GM18499 (cell line): Measurements from ENCODE around the gene ANO10.

ENCODE experiments used
- ATAC-seq: cut with Tn5 transposase; IDR thresholded peaks from one replicate; pipeline ENCODE4 v1.9.1; 2021; ENCODE audit warnings: moderate number of reproducible peaks; ENCODE audit not compliant: insufficient read depth, unreplicated experiment

Gene ANO10

DNA sequence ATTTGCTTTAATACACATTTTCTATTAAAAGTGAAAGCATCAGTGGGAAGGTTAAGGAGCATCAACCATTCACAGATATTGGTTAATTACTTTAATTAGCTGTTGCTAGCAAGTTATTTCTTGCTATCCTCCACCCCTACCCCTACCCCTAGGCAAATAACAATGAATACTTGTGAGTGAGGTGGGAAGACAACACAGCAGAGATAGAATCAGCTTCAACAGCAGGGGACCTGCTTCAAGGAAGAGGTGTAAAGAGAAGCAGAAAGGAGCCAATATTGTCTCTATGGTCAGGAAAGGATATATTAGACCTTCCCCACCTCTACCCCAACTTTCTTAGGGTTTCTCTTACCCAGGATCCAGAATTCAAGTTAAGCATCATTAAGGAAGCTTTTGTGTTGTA lies 186.1 kb downstream of the ANO10 start:
- ATAC-seq, result no peak

DNA sequence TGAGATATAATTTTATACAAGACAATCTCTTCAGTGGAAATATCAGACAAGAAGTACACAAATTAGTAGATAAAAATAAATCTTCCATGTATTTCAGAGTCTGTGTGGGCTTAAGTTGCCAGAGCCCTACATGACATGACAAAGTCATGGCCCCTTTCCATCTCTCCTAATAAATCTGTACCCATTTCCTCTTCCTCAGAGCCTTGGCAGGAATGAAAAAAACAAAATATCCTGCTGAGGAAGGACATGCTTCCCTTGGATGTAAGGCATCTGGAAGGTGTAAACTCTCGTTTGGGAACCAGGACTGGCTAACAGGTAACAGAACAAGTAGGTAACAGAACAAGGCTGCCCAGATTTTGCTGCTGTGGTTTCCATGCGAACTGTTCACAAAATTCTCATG lies 187.4 kb downstream of the ANO10 start:
- no peak for ATAC-seq

DNA sequence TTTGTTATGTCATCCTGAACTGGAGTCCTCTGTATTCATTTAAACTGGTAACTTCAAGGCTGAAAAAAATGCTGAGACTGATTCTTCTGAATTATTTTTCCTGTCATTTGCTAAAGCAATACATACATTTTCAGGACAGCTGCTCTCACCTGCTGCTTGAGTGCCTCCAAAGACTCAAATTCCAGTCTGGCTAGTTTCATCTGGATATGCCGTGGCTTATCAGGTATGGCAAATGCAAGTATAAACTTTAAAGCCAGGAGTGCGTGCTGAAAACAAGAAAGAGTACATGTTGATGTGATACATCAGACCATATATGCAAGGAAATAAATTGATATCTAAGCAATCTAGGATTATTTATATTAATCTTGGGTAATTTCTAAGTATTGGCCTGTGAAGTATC lies 189.3 kb downstream of the ANO10 start:
- no peak for ATAC-seq

DNA sequence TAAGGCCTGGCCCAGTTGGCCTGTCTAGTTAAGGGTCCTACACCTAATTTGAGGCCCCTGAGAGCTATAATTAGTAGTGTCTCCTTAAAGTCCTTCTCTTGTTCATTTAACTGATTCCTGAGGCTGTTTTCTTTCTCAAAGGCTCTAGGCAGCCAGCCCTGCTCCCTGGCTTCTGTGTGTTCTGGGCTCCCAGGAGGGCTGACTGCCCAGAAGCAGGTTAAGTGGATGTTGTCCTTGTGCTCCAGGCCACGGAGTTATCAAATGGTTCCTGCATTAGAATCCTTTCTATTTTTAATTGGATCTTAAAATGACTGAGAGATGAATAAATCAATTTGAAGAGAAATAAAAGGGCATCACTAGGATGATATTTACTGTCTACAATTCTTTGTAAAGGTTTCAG lies 195.4 kb downstream of the ANO10 start:
- ATAC-seq, result no peak

DNA sequence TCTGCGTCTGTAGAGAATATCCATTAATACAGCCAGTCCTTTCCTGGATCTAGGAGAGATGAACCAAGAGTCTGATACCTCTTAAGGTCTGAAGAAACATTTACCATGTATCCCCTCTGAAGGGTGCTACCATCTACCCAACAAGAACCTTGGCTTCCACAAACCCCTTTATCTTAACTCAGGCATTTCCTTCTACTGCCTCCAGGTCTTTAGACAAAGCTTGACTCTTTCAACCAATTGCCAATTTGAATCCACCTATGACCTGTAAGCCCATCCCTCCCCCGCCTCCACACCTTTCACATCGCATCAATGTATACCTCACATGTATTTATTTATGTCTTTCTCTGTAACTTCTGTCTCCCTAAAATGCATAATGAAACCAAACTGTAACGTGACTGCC lies 196.0 kb downstream of the ANO10 start:
- ATAC-seq, result no peak

DNA sequence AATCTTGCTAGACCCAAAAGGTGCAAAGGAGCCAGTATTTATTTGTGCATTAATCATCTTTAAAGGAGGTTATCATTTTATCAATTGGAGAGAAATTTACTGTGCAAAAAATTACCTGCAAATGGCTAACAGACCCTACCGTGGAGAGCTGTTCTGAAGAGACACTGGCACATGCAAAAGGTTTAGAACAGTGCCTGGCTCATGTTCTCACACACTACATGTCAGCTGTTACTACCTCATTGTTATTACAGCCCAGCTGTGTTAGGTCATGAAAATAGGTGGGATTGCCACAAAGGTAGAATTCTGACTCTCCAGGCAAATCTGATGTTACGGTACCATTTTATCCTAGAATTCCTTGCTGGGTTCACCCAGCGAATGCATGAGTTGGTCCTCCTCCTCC lies 198.2 kb downstream of the ANO10 start:
- no peak for ATAC-seq

DNA sequence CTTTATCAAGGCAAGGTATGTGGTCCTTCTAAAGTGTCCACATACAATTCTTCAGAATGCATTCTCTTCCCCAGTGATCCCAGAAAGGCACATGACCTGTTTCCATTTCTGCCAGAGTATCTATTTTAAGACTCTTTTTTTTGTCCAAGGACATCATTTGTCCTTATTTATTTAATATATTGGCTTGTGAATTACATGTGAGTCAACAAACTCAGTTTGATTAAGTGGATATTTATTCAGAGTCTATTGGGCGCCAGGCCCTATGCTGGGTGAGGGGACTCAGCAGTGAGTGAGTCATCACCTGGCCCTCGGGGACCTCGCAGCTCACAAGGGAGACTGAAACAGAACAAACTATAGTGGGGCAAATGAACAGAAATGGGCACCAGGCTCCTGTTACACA lies 198.7 kb downstream of the ANO10 start:
- no peak for ATAC-seq

DNA sequence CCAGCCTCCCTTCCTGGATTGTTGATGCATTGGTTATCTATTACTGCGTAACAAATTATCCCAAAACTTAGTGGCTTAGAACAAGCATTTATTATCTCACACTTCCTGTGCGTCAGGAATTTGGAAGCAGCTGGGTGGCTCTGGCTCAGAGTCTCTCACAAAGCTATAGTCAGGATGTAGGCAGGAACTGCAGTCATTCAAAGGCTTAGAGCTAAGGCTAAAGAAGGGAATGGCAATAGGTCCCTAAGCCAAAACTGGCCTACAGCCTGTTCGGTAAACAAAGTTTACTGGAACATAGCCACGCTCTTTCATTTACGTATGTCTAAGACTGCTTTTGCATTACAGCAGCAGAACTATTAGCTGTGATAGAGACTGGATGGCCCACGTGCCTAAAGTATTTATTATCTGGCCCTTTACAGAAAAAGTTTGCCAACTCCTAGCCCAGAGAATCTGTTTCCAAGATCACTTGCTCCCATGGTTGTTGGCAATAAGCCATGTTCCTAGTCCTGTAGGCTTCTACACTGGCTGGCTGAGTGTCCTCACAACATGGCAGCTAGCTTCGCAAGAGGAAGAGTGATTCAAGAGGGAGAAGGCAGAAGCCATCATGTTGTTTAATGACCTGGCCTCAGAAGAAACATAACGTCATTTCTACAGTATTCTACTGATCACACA lies 203.1 kb downstream of the ANO10 start:
- ATAC-seq, result no peak

DNA sequence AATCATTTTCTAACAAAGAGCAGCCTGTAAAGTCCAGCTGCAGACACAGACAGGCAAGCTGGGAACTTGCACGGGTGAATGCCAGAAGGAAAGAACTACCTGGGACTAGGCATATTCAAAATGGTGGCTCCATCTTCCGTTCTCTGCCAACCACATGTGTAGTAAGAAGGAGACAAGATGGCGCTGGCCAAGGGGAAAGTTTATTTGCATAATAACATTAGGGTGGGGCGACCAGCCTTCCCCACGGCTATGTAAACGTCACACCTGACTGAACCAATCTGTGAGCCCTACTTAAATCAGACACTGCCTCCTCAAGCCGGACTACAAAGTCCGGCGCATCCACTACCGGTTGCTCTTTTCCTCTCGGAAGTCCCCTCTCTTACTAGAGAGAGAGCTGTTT lies 204.7 kb downstream of the ANO10 start:
- ATAC-seq, result no peak

DNA sequence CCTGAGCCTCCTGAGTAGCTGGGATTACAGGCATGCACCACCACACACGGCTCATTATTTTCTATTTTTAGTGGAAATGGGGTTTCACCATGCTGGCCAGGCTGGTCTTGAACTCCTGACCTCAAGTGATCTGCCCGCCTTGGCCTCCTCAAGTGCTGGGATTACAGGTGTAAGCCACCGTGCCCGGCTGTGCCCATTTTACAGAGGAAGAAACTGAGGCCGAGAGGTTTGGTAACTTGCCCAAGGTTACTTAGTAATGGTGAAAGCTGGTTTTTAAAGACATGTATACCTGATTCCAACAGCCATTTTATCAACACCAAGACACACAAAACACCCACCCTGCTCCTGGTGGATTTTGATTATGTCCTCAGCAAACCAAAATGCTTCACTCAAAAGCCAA lies 206.7 kb downstream of the ANO10 start:
- ATAC-seq, result no peak

DNA sequence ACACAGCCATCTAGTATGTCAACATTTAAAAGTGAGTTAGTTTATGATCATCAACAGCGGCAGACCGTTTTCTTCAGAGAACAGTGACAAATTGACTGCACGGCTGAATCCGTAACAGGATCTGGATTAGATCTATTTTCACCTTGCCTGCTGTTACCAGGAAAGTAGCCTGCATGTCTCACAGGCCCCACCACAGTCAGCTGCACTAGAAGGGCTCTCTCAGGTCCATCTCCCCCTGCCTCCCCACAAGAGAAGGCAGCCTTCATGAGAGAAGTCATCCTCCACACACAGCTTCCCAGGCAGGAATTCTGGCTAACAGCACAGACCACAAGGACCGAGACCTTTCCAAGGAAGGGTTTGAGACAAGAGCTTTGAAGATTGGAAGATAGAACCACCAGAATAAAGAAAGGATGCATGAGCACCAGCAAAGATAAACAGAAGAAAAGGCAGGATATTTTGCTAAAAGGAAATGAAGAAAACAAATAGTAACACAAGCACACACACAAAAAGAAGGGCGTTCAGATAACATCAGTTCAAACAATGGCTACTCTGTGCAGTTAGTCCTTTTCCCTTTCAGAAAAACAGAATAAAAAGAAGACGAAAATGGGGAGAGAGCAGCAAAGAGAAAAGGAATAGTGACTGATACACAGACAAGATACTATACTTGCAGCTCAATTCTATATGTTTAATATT lies 208.0 kb downstream of the ANO10 start:
- no peak for ATAC-seq

DNA sequence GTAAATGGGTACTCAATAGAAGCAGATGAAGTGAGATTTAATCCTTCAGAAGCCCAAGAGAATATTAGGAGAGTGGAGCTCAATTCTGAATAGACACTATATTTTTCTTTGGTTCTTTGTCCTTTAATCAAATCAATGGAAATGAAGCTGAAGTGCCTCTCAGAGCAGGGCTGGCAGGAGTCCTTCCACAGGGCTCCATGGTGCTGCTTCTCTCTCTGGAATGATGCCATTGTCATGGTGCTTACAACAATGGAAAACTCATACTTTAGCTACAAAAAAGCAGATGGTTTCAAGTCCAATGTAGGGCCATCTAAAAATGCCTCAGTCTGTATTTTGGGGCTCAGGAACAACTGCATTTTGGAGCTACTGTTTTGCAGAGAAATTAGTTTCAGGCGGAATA lies 210.4 kb downstream of the ANO10 start:
- ATAC-seq, result no peak

DNA sequence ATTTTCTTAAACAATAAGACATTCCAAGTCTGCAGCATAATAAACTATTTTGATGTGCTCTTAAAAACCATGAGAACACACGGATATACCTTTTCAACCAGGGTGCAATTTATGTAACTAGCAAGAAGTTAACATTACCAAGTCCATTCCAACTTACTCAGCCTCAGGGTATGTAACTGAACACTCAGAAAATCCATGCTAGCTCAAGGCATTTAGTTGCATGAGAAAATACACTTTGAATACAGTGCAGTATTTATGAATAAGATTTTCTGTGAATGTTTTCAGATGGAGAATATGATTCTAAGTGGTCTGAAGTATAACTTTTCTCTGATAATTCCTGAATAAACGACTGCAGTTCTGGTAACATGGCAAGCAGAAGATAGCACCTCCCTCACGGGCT lies 211.2 kb downstream of the ANO10 start:
- no peak for ATAC-seq

DNA sequence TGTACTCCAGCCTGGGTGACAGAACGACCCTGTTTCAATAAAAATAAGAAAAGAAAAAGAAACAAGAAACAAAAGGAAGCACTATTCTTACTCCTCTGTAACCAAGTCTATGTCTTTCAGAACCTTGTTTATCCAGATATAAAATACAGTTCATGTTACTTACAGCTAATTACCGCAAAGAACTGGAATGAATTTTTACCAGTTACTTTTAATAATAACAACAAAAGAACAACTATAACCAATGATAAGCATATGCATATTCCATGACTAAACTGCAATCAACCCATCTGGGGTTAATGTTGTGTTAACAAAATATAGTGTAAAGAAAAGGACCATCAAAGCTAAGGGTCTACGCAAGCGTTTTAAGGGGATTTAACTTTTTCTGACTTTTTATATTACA lies 212.3 kb downstream of the ANO10 start:
- no peak for ATAC-seq

DNA sequence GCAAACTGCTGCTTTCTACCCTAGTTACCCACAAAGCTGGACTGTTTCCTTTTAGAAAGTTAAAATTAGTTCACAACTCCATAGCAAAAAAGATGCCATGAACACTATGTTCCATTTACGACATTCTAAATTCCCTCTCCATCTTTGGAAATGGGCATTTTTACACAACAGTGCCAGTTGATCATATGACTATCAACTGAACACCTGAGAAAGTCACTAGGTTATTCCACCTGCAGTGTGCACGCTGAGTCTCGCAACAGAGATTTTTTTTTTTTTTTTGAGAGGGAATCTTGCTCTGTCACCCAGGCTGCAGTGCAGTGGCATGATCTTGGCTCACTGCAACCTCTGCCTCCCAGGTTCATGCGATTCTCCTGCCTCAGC lies 215.2 kb downstream of the ANO10 start:
- no peak for ATAC-seq

DNA sequence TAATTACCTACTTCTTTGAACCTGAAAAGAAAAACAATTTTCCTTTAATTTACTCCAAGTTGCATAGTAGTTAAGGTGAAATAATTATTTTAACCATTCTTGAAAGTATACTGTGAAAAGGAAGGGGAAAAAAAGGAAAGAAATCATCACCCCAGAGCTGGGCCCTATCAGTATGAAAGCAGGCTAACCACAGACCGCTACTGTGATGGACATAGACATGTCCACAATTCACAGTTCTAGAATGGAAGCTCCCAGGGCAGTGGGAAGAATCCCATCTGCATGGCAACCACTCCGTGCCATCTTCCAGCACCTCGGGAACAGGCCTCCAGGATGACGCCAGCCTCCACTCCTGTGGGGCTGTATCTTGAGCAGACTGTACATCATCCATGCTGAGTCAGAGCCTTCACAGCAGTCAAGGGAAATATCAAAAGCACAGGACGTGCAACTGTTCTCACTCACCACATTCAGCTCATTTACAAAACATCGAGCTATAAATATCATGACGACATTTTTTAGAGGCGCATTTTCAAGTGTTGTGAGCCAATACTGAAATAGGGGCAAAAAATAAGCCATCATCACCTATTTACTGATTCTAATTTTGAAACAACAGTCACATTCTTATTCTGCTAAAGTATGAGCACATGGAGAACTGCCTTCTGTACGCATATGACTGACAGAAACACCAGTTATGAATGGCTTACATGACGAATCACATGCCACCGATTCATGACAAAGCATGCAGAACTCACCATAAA lies 215.7 kb downstream of the ANO10 start:
- ATAC-seq, result no peak

DNA sequence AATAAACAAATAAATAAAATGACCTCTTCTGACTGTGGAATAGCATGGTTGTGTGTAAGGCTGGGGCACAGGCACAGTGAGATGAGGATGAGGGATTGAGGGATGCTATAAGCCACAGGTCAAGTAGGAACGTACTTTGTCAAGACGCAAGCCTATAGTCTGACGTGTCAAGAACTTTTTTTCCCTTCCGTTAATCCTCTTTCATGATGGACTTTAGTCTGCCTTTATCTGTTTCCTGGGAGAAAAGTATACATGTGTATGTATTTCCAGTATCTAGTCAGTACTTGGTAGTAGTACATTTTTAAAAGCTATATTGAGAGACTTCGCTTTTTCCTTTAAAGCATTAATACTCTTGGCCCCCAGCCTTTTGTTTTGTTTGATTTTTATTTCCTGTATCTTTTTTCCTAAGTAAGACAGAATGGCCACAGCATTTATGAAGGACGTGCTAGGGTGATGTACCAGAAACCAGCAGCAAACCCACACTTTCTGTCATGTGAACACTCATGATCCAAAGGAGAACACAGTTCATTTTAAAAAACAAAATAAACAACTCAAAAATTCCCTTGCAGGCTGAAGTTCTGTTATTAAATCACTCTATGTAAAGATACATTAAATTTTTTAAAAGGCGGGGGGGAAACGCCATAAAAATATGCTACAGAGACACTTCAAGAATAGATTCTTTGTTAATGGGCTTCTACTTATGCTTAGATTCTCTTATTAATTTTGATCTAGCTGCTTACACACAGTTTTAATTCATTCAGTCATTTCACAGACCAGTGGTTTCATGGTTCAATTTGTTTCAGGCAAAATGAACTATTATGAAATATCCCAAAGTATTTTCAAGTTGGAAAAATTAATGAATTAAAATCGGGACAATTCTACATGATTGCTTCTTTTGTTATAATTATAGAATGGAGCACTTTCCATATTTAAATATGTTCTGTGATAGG lies 220.8 kb downstream of the ANO10 start:
- ATAC-seq, result no peak

DNA sequence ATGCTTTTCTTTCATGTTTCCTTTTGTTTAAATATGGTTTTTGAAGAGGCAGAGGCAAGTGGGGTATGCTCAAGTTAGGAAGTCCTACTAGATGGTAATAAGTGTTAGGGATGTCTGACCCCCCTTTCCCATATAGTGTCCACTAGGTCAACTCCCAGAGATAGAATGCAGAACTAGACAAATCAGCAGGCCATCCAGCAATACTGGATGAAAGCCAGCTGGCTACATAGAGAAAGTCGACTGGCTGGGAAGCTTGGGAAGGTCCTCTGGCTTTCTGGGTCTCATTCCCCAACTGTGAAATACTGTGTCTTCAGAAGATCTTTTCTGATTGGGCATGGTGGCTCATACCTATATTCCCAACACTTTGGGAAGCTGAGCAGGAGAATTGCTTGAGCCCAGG lies 221.6 kb downstream of the ANO10 start:
- ATAC-seq, result no peak

DNA sequence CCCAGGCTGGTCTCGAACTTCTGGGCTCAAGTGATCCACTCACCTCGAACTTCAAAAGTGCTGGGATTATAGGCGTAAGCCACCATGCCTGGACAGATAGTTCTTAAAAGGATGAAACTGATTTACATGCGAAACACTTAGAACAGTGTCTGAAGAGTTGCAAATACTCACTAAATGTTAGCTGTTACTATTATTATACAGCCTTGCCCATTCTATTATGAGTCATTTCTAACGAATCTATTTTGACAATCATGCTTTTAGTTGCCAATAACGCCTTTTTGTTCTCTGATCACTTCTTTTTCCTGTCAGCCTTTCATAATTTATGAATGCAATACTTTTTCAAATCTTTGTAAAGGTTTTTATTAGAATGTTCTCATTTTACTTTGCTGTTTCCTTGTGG lies 222.8 kb downstream of the ANO10 start:
- ATAC-seq, result no peak

DNA sequence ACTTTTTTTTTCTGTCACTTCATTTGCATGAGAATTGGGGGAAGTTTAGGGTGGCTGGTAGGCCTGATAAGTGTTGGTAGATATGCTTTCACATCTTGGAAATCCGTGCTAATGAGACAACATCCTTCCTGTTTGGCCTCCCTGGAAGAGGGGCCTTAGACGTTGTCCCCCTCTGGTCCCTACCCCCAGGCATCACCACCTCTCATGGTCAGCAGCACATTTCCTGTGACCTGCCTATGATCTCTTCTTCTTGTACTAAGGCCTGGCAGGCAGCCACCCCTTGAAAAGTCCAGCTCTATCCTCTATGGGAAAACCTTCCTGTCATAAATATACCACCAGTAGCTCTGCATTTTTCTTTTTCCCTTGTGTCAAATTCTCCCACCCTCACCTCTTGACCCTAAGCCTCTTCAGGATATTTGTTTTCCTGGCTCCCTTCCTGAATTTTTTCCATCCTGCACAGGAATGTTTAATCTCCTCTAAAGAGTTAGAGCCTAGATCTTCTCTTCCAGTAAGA lies 227.7 kb downstream of the ANO10 start:
- no peak for ATAC-seq
